GM23248 (cell line): ENCODE measurements around the gene CCNC. TPM values are rescaled to one million over a fixed set of nuclear protein-coding genes. Genes with fewer than 3 reads are reported as not detected.

Experiments used
- DNase-seq: peaks from one replicate; pipeline ENCODE4 v3.0.0-alpha.2; 2015
- H2AFZ ChIP-seq: fragments of 200-600 bp; sonication (generic); 2 replicates; pipeline ENCODE4 v1.6.1; 2016; ENCODE audit warnings: antibody characterized with exemption
- H3F3A ChIP-seq: fragments of 200-600 bp; sonication (generic); 2 replicates; pipeline ENCODE4 v1.6.1; 2016; ENCODE audit warnings: mild to moderate bottlenecking, antibody characterized with exemption, mixed run types; ENCODE audit not compliant: insufficient read depth
- H3K27ac ChIP-seq: fragments of 200-600 bp; sonication (generic); 2 replicates; pipeline ENCODE4 v1.5.1; 2016; ENCODE audit warnings: mild to moderate bottlenecking
- H3K27me3 ChIP-seq: fragments of 200-600 bp; sonication (generic); replicated peaks from 2 replicates; pipeline ENCODE4 v1.6.1; 2016; ENCODE audit warnings: mild to moderate bottlenecking; ENCODE audit not compliant: insufficient read depth
- H3K36me3 ChIP-seq: fragments of 200-600 bp; sonication (generic); 2 replicates; pipeline ENCODE4 v1.6.1; 2016; ENCODE audit warnings: low read depth, mild to moderate bottlenecking
- H3K4me1 ChIP-seq: fragments of 200-600 bp; sonication (generic); 2 replicates; pipeline ENCODE4 v1.6.1; 2016; ENCODE audit warnings: mild to moderate bottlenecking; ENCODE audit not compliant: insufficient read depth
- H3K4me2 ChIP-seq: fragments of 200-600 bp; sonication (generic); one replicate; pipeline ENCODE4 v1.6.1; 2016; ENCODE audit warnings: mild to moderate bottlenecking; ENCODE audit not compliant: unreplicated experiment
- H3K4me3 ChIP-seq: fragments of 200-600 bp; sonication (generic); 2 replicates; pipeline ENCODE4 v1.5.1; 2016; ENCODE audit warnings: mild to moderate bottlenecking
- H3K79me2 ChIP-seq: fragments of 200-600 bp; sonication (generic); 2 replicates; pipeline ENCODE4 v1.6.1; 2016; ENCODE audit warnings: mild to moderate bottlenecking; ENCODE audit not compliant: insufficient read depth
- H3K9ac ChIP-seq: fragments of 200-600 bp; sonication (generic); 2 replicates; pipeline ENCODE4 v1.6.1; 2016; ENCODE audit warnings: mild to moderate bottlenecking
- H3K9me2 ChIP-seq: fragments of 200-600 bp; sonication (generic); 2 replicates; pipeline ENCODE4 v1.6.1; 2016; ENCODE audit warnings: mixed run types, mild to moderate bottlenecking, moderate library complexity; ENCODE audit not compliant: insufficient read depth
- H3K9me3 ChIP-seq: fragments of 200-600 bp; sonication (generic); one replicate; pipeline ENCODE4 v1.6.1; 2017; ENCODE audit warnings: low read depth
- H4K20me1 ChIP-seq: fragments of 200-600 bp; sonication (generic); 2 replicates; pipeline ENCODE4 v1.6.0; 2016; ENCODE audit not compliant: insufficient read depth
- EZH2 ChIP-seq: fragments of 200-600 bp; sonication (generic); IDR thresholded peaks from 2 replicates; pipeline ENCODE4 v1.6.1; 2018; ENCODE audit warnings: antibody characterized with exemption, mild to moderate bottlenecking; ENCODE audit not compliant: insufficient read depth, poor library complexity, severe bottlenecking
- EZH2phosphoT487 ChIP-seq: fragments of 200-600 bp; sonication (generic); IDR thresholded peaks from 2 replicates; pipeline ENCODE4 v1.6.1; 2018; ENCODE audit warnings: antibody characterized with exemption, moderate library complexity, mild to moderate bottlenecking, low read depth; ENCODE audit not compliant: insufficient read depth
- WGBS, 2 experiments: methylation state at CpG; one replicate each; pipeline ENCODE4 v1.1.6; 2015 to 2017; ENCODE audit warnings: low lambda C conversion rate in 2 of 2, low coverage in 1 of 2; ENCODE audit errors: missing lambda C conversion rate in 2 of 2; 5-methylcytosine and 5-hydroxymethylcytosine counted together
- in situ Hi-C: fragments of 300-500 bp; cut with MboI; formaldehyde crosslinking; loops from 2 replicates; pipeline ENCODE4 v1.15.0; 2020
- polyA plus RNA-seq: library from polyadenylated mRNA; unstranded; fragments of >200 nt; fragmentation: Nextera tagmentation; extraction: Ambion mirVana; gene quantifications from 2 replicates; pipeline ENCODE4 v1.2.1, GENCODE V29; 2016
- total RNA-seq: library from RNA; depleted of rRNA; stranded (reverse); fragments of >200 nt; shearing (Covaris generic); gene quantifications from 2 replicates; pipeline ENCODE4 v1.2.3, GENCODE V29; 2014

CCNC gene
- total and polyA plus RNA-seq, 2 experiments from 2014 or later: 53.9 to 78.5 TPM

GRCh38 chr6:99521633-99522151 is 46.8 kb downstream of the CCNC start:
- Histone ChIP-seq H3K9me2 (no peaks in the 10 kb centered on the region; the same call in 1 of the 2 replicates), H3K36me3 (0 out of 2 replicates have a peak, but pooled peaks cover 6% of the 10 kb centered on the region), H3K4me1 (peaks cover 11% of the 10 kb centered on the region), H3K79me2 (peaks cover 47% of the 10 kb centered on the region), H3K4me2 (peak overlapping the region; percentile 87), H3K9ac (peak overlapping the region; percentile 85), H3K27me3 (no peaks in the 10 kb centered on the region), H3K4me3 (peak overlapping the region; percentile 92), H3K27ac (peak overlapping the region; percentile 88), H3F3A (peaks cover 13% of the 10 kb centered on the region), H3K9me3 (no peaks in the 10 kb centered on the region), H4K20me1 (no peaks in the 10 kb centered on the region), H2AFZ (peak overlapping the region; percentile 94)
- WGBS, 2 experiments: 10% methylated on average over 9 of the region's 9 CpGs
- in situ Hi-C loops: no loop called here
- peak; percentile 80 for DNase-seq
- TF ChIP-seq EZH2 (no peak), EZH2phosphoT487 (no peak)

- H3K4me2 ChIP-seq: peak overlapping the region; percentile 87
- no peaks in the 10 kb centered on the region for H3K27me3 ChIP-seq
- peak overlapping the region; percentile 94 for H2AFZ ChIP-seq
- H3K4me1 ChIP-seq: peaks cover 16% of the 10 kb centered on the region
- H3K27ac ChIP-seq: peak overlapping the region; percentile 88
- no peaks in the 10 kb centered on the region for H3K36me3 ChIP-seq
- peak overlapping the region; percentile 92 for H3K4me3 ChIP-seq
- no peaks in the 10 kb centered on the region; the same call in 1 of the 2 replicates for H3K9me2 ChIP-seq
- in situ Hi-C loops: no loop called here
- H3K9me3 ChIP-seq: no peaks in the 10 kb centered on the region
- WGBS, 2 experiments: 1 to 2% methylated on average over 47 of the region's 47 CpGs
- peak overlapping the region; percentile 85 for H3K9ac ChIP-seq
- TF ChIP-seq EZH2phosphoT487: no peak
- no peak for TF ChIP-seq EZH2
- DNase-seq: peak; percentile 95
- H3F3A ChIP-seq: peaks cover 20% of the 10 kb centered on the region
- peaks cover 40% of the 10 kb centered on the region for H3K79me2 ChIP-seq
- no peaks in the 10 kb centered on the region for H4K20me1 ChIP-seq
Measured at GRCh38 chr6:99520855-99521632, 47.4 kb downstream of the CCNC start.

GRCh38 chr6:99519446-99519845 is 49.0 kb downstream of the CCNC start:
- Histone ChIP-seq H2AFZ (no peak overlapping the region), H3K9me3 (no peaks in the 10 kb centered on the region), H4K20me1 (no peaks in the 10 kb centered on the region), H3K4me2 (no peak overlapping the region), H3F3A (peaks cover 21% of the 10 kb centered on the region), H3K9ac (no peak overlapping the region), H3K27ac (no peak overlapping the region), H3K79me2 (peaks cover 29% of the 10 kb centered on the region), H3K4me3 (no peak overlapping the region), H3K27me3 (no peaks in the 10 kb centered on the region), H3K9me2 (no peaks in the 10 kb centered on the region; the same call in 1 of the 2 replicates), H3K36me3 (no peaks in the 10 kb centered on the region), H3K4me1 (peaks cover 18% of the 10 kb centered on the region)
- WGBS, 2 experiments: 96 to 98% methylated on average over 1 of the region's 1 CpG
- DNase-seq: no peak
- in situ Hi-C loops: no loop called here
- TF ChIP-seq EZH2phosphoT487: no peak
- no peak for TF ChIP-seq EZH2

- peaks cover 20% of the 10 kb centered on the region for H3K4me1 ChIP-seq
- TF ChIP-seq EZH2 (no peak), EZH2phosphoT487 (no peak)
- 53 to 55% methylated on average over 8 of the region's 8 CpGs for WGBS, 2 experiments
- H2AFZ ChIP-seq: peak overlapping the region; percentile 83
- H3K9me3 ChIP-seq: no peaks in the 10 kb centered on the region
- H3F3A ChIP-seq: peaks cover 8% of the 10 kb centered on the region
- DNase-seq: peak; percentile 21
- no peaks in the 10 kb centered on the region; the same call in 1 of the 2 replicates for H3K36me3 ChIP-seq
- peaks cover 54% of the 10 kb centered on the region for H3K79me2 ChIP-seq
- in situ Hi-C loops: no loop called here
- H3K9me2 ChIP-seq: no peaks in the 10 kb centered on the region; the same call in 1 of the 2 replicates
- peak overlapping the region; percentile 97 for H3K4me2 ChIP-seq
- H3K4me3 ChIP-seq: peak overlapping the region; percentile 79
- H4K20me1 ChIP-seq: no peaks in the 10 kb centered on the region
- H3K27ac ChIP-seq: peak overlapping the region; percentile 90
- peak overlapping the region; percentile 87 for H3K9ac ChIP-seq
- H3K27me3 ChIP-seq: no peaks in the 10 kb centered on the region
Measured at GRCh38 chr6:99514089-99514488, 54.4 kb downstream of the CCNC start.
